CD4-positive, alpha-beta T cell (primary cell): ENCODE data around the gene UBA6. TPM values are rescaled to one million over a fixed set of nuclear protein-coding genes. Genes with fewer than 3 reads are reported as not detected.

ENCODE experiments used
- ATAC-seq: fragments of 200-7000 bp; cut with Tn5 transposase; one replicate; pipeline ENCODE4 v1.10.0; 2022; ENCODE audit warnings: mild to moderate bottlenecking; ENCODE audit not compliant: poor library complexity
- CTCF ChIA-PET: fragments of 350-600 bp; sonication (Branson Sonifier 250); formaldehyde crosslinking; loops from one replicate; lab custom pipeline; 2021; ENCODE audit warnings: antibody characterized with exemption, inconsistent platforms; lab: Charles Lee
- POLR2A ChIA-PET: fragments of 350-600 bp; sonication (Branson Sonifier 250); formaldehyde crosslinking; loops from one replicate; lab custom pipeline; 2021; ENCODE audit warnings: antibody characterized with exemption, inconsistent platforms; lab: Charles Lee
- DNase-seq, 14 experiments: peaks; one replicate each; pipeline ENCODE4 v3.0.0-alpha.2; 2013 to 2020; ENCODE audit warnings: mixed read lengths in 2 of 14
- H3K27ac ChIP-seq, 2 donors: one replicate each; pipeline versions ENCODE4 v1.5.1 to v1.7.0; 2013; ENCODE audit warnings: low read length in 2 of 2, low read depth in 1 of 2, mild to moderate bottlenecking in 1 of 2
- H3K27me3 ChIP-seq, 2 experiments: 1 replicate in 1 of 2; 2 replicates in 1 of 2; pipeline versions ENCODE4 v1.6.1 to v1.7.0; 2013; ENCODE audit warnings: low read length in 2 of 2, control low read depth in 1 of 2, mild to moderate bottlenecking in 1 of 2, moderate library complexity in 1 of 2; ENCODE audit not compliant: insufficient read depth in 2 of 2, control insufficient read depth in 1 of 2
- H3K36me3 ChIP-seq: one replicate; pipeline ENCODE4 v1.6.1; 2013; ENCODE audit warnings: low read length, control low read depth; ENCODE audit not compliant: insufficient read depth
- H3K4me1 ChIP-seq: one replicate; pipeline ENCODE4 v1.6.1; 2013; ENCODE audit warnings: low read length, control low read depth; ENCODE audit not compliant: insufficient read depth
- H3K4me3 ChIP-seq: one replicate; pipeline ENCODE4 v1.5.1; 2013; ENCODE audit warnings: mild to moderate bottlenecking, low read length, moderate library complexity
- H3K9me3 ChIP-seq, 2 experiments: 1 replicate in 1 of 2; 2 replicates in 1 of 2; pipeline versions ENCODE4 v1.6.1 to v1.7.0; 2013; ENCODE audit warnings: low read length in 2 of 2, mild to moderate bottlenecking in 2 of 2, control low read depth in 1 of 2, moderate library complexity in 1 of 2; ENCODE audit not compliant: control insufficient read depth in 1 of 2, insufficient read depth in 1 of 2
- H3K27ac Mint-ChIP-seq: one replicate; pipeline ENCODE4 v1.8.0; 2020; ENCODE audit warnings: mixed read lengths
- H3K27me3 Mint-ChIP-seq: one replicate; pipeline ENCODE4 v1.8.0; 2021; ENCODE audit warnings: mixed read lengths
- H3K36me3 Mint-ChIP-seq: one replicate; pipeline ENCODE4 v1.8.0; 2021; ENCODE audit warnings: low read depth, mixed read lengths
- H3K4me1 Mint-ChIP-seq: one replicate; pipeline ENCODE4 v1.8.0; 2021; ENCODE audit warnings: low read depth, mixed read lengths
- H3K4me3 Mint-ChIP-seq: one replicate; pipeline ENCODE4 v1.8.0; 2020; ENCODE audit warnings: mild to moderate bottlenecking, mixed read lengths
- H3K9me3 Mint-ChIP-seq: one replicate; pipeline ENCODE4 v1.8.0; 2020; ENCODE audit warnings: mixed read lengths
- CTCF ChIP-seq: fragments of 200-600 bp; IDR thresholded peaks from one replicate; pipeline ENCODE4 v1.8.0; 2022; ENCODE audit warnings: antibody characterized with exemption, mild to moderate bottlenecking
- intact Hi-C, 2 experiments: fragments of 100-400 bp; cut with DNase I in 1 of 2; cut with micrococcal nuclease in 1 of 2; formaldehyde crosslinking; loops; one replicate each; pipeline versions ENCODE4 v1.15.1 to v1.9.0; 2023 to 2025; cut with DNase I, micrococcal nuclease
- total RNA-seq, 174 experiments: library from RNA in 2 of 174; stranded (reverse) in 2 of 174; gene quantifications; one replicate each; pipeline ENCODE4 v1.2.3 and lab custom pipeline; 2021 to 2026

Gene UBA6
- total RNA-seq, 2 experiments from 2014 or later: 33.4 to 45.5 TPM

- no peak for DNase-seq
- Mint-ChIP-seq H3K4me1 (peaks cover 55% of the 10 kb centered on the region), H3K4me3 (no peak overlapping the region), H3K9me3 (no peaks in the 10 kb centered on the region), H3K36me3 (peaks cover 73% of the 10 kb centered on the region), H3K27me3 (no peaks in the 10 kb centered on the region), H3K27ac (no peak overlapping the region)
- no peaks in the 10 kb centered on the region for H3K9me3 ChIP-seq
- no peak for ATAC-seq
- no peaks in the 10 kb centered on the region for H3K4me1 ChIP-seq
- no peaks in the 10 kb centered on the region for H3K27me3 ChIP-seq
- no peak overlapping the region for H3K4me3 ChIP-seq
- no peak for TF ChIP-seq CTCF
- ChIA-PET CTCF (no interaction called here), POLR2A (no interaction called here)
- peaks cover 28% of the 10 kb centered on the region for H3K36me3 ChIP-seq
- intact Hi-C loops: no loop called here
- no peak overlapping the region for H3K27ac ChIP-seq
Observed at GRCh38 chr4:67687636-67688035, 13.3 kb downstream of the UBA6 start.

- Histone ChIP-seq H3K4me3 (no peak overlapping the region), H3K27me3 (no peaks in the 10 kb centered on the region), H3K36me3 (peaks cover 16% of the 10 kb centered on the region), H3K27ac (no peak overlapping the region), H3K4me1 (no peaks in the 10 kb centered on the region), H3K9me3 (no peaks in the 10 kb centered on the region)
- Mint-ChIP-seq H3K9me3 (no peaks in the 10 kb centered on the region), H3K36me3 (peaks cover 71% of the 10 kb centered on the region), H3K4me1 (peaks cover 41% of the 10 kb centered on the region), H3K4me3 (no peak overlapping the region), H3K27ac (no peak overlapping the region), H3K27me3 (no peaks in the 10 kb centered on the region)
- intact Hi-C loops: no loop called here
- POLR2A ChIA-PET: no interaction called here
- DNase-seq: no peak
- CTCF ChIA-PET: no interaction called here
- no peak for ATAC-seq
- TF ChIP-seq CTCF: no peak
Observed at GRCh38 chr4:67685532-67685859, 15.5 kb downstream of the UBA6 start.

- CTCF ChIA-PET: no interaction called here
- Histone ChIP-seq H3K27me3 (no peaks in the 10 kb centered on the region), H3K9me3 (no peaks in the 10 kb centered on the region), H3K4me1 (no peaks in the 10 kb centered on the region), H3K27ac (no peak overlapping the region), H3K4me3 (no peak overlapping the region), H3K36me3 (peaks cover 18% of the 10 kb centered on the region)
- no peak overlapping the region for H3K4me3 Mint-ChIP-seq
- no peaks in the 10 kb centered on the region for H3K27me3 Mint-ChIP-seq
- intact Hi-C loops: no loop called here
- POLR2A ChIA-PET: no interaction called here
- DNase-seq: no peak
- TF ChIP-seq CTCF: no peak
- H3K9me3 Mint-ChIP-seq: no peaks in the 10 kb centered on the region
- ATAC-seq: no peak
- no peak overlapping the region for H3K27ac Mint-ChIP-seq
- H3K4me1 Mint-ChIP-seq: peaks cover 36% of the 10 kb centered on the region
- H3K36me3 Mint-ChIP-seq: peaks cover 71% of the 10 kb centered on the region
Observed at GRCh38 chr4:67684839-67685531, 16.0 kb downstream of the UBA6 start.
